Upper lobe of right lung (tissue), 1 donor: ENCODE measurements around the gene FBN1. TPM values are rescaled to one million over a fixed set of nuclear protein-coding genes. Genes with fewer than 3 reads are reported as not detected.

Experiments used
- ATAC-seq: fragments of 200-7000 bp; cut with Tn5 transposase; one replicate; pipeline ENCODE4 v1.9.1; 2020; ENCODE audit warnings: mild to moderate bottlenecking, moderate library complexity
- DNase-seq: peaks from one replicate; pipeline ENCODE4 v3.0.0-alpha.2; 2020
- H3K27ac ChIP-seq: fragments of 200-600 bp; one replicate; pipeline ENCODE4 v1.8.0; 2022
- H3K27me3 ChIP-seq: fragments of 200-600 bp; one replicate; pipeline ENCODE4 v1.8.0; 2022; ENCODE audit warnings: mild to moderate bottlenecking
- H3K36me3 ChIP-seq: fragments of 200-600 bp; one replicate; pipeline ENCODE4 v1.8.0; 2022
- H3K4me1 ChIP-seq: fragments of 200-600 bp; one replicate; pipeline ENCODE4 v1.8.0; 2022
- H3K4me3 ChIP-seq: fragments of 200-600 bp; one replicate; pipeline ENCODE4 v1.8.0; 2022; ENCODE audit warnings: mild to moderate bottlenecking
- H3K9me3 ChIP-seq: fragments of 200-600 bp; one replicate; pipeline ENCODE4 v1.8.0; 2022
- intact Hi-C: fragments of 100-400 bp; cut with DNase I; formaldehyde crosslinking; loops from one replicate; pipeline ENCODE4 v1.11.0; 2022
- total RNA-seq: library from RNA; stranded (reverse); fragmentation: NEBNext Ultra II Directional; extraction: Animal tissue kit (Norgen Biotek cat#: 25700); gene quantifications from one replicate; pipeline ENCODE4 v1.2.1, GENCODE V29; 2021
- TF ChIP-seq, protein P1 (sequence below): fragments of 200-600 bp; IDR thresholded peaks from one replicate; pipeline ENCODE4 v1.8.0; 2022; ENCODE audit warnings: antibody characterized with exemption
- donor health status: DM: no; HTN: yes; CAD: no; lungs with severe emphysema.

Gene FBN1
- total RNA-seq, 1 donor from 2014 or later, result 46.9 TPM

DNA sequence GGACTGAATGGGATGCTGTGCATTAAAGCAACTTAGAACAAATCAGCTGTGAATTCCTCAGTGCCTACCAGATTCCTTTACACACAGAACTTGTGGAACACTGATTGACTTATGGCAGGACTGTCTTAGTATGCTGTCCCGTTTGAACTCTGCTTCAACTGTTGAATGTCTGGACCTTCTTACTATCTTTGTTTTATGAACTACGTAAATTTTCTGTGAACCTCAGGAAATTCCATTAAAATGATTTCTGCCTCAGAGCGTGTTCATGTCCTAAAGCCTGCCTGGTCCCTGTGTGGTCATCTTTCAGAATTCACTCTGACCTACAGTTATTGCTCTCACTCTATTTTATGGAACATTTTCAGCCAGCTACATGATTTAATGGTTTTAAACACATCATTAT, 29.4 kb upstream of the FBN1 start:
- intact Hi-C loops, result no loop called here
- TF ChIP-seq, protein P1, sequence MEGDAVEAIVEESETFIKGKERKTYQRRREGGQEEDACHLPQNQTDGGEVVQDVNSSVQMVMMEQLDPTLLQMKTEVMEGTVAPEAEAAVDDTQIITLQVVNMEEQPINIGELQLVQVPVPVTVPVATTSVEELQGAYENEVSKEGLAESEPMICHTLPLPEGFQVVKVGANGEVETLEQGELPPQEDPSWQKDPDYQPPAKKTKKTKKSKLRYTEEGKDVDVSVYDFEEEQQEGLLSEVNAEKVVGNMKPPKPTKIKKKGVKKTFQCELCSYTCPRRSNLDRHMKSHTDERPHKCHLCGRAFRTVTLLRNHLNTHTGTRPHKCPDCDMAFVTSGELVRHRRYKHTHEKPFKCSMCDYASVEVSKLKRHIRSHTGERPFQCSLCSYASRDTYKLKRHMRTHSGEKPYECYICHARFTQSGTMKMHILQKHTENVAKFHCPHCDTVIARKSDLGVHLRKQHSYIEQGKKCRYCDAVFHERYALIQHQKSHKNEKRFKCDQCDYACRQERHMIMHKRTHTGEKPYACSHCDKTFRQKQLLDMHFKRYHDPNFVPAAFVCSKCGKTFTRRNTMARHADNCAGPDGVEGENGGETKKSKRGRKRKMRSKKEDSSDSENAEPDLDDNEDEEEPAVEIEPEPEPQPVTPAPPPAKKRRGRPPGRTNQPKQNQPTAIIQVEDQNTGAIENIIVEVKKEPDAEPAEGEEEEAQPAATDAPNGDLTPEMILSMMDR, result no peak
- ATAC-seq (no peak), DNase-seq (no peak)
- no peaks in the 10 kb centered on the region for H3K36me3 ChIP-seq
- H3K9me3 ChIP-seq, result no peaks in the 10 kb centered on the region
- H3K4me3 ChIP-seq, result no peak overlapping the region
- no peak overlapping the region for H3K27ac ChIP-seq
- H3K4me1 ChIP-seq, result no peaks in the 10 kb centered on the region
- no peaks in the 10 kb centered on the region for H3K27me3 ChIP-seq

DNA sequence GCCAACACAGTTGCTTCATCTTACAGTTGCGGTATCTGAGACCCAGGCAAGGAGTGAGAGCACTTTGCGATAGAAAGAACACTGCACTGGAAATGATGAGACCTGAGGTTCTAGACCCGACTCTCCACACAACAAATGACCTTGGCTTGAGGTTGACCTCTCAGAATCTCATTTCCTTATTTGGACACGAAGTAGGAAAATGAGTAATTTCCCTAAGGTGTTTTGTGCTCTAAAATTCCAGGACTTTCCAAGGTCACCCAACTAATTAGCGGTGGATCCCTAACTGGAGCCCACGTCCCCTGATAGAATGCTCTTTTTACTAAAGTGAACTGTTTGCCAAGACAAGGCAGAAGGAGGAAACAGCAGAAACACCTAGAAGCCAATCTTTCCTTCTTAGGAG, 26.7 kb upstream of the FBN1 start:
- H3K4me3 ChIP-seq, result no peak overlapping the region

DNA sequence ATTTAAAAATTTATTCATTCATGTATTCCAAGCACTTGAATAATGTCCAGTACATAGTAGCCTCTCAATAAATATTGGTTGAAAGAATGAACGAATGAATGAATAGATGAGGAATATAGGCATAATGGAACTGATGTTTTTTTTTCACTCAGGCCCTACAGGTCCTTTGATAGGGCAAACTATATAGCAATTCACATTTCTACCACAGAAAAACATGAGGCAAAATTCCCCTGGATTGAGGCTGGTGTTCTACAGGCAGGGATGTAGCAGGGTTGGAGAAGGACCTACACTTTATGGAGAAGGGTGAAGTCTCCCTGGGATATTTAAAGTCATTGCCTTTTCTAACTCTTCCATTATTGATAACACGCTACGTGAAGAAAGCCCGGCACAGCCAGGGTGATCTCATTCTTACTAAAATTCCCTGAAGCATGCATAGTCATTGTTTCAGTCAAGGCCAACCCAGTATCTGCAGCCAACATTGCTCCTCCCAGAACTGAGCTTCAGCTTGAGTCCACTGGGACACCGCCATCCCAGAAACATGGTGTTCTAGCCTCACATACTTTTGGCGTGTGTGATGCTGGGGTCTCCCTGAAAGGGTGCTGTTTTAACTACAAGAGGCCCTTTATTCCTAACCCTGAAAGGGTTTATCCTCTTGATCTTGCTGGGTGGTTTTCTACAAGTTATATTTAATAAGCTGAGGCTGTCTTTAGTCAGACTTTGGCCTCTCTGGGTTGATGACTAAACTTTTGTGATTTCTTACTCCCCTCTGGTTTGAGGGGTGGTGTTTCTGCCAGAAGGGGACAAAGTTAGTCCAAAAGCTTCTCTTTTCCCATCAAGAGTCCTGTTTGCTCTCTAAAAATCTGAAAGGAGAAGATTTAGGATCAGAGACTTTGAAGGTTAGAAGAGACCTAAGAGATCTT, 25.9 kb upstream of the FBN1 start:
- ATAC-seq (no peak), DNase-seq (no peak)
- intact Hi-C loops, result no loop called here
- H3K4me1 ChIP-seq, result no peaks in the 10 kb centered on the region
- no peaks in the 10 kb centered on the region for H3K27me3 ChIP-seq
- no peaks in the 10 kb centered on the region for H3K9me3 ChIP-seq
- H3K36me3 ChIP-seq, result no peaks in the 10 kb centered on the region
- H3K27ac ChIP-seq, result no peak overlapping the region
- TF ChIP-seq, protein P1, result no peak
- no peak overlapping the region for H3K4me3 ChIP-seq

More for the DNA sequence above, 26.7 kb upstream of the FBN1 start:
- no peaks in the 10 kb centered on the region for H3K4me1 ChIP-seq
- DNase-seq (no peak), ATAC-seq (no peak)
- TF ChIP-seq, protein P1, result no peak
- H3K27ac ChIP-seq, result no peak overlapping the region
- H3K27me3 ChIP-seq, result no peaks in the 10 kb centered on the region
- intact Hi-C loops, result no loop called here
- no peaks in the 10 kb centered on the region for H3K9me3 ChIP-seq
- H3K36me3 ChIP-seq, result no peaks in the 10 kb centered on the region

DNA sequence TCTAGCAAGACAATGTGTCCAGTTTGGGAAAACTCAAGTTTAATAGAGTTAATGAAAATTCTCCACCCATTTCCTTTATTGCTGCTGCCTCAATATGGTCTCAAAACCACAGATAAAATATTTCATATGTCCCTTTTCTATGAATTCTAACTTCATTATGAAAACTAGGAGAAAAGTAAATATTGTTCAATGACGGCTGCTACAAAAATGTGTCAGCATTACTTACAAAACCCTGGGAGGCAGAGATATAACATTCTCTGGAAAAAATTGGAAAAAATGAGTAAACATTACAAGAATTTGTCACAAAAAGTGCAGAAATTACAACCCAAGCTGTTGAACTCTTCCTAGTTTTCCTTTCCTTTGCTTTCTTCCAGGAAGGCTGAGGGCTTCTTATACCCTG, 22.2 kb upstream of the FBN1 start:
- Histone ChIP-seq H3K27me3 (no peaks in the 10 kb centered on the region), H3K4me1 (no peaks in the 10 kb centered on the region), H3K9me3 (no peaks in the 10 kb centered on the region), H3K27ac (no peak overlapping the region), H3K36me3 (no peaks in the 10 kb centered on the region), H3K4me3 (no peak overlapping the region)
- DNase-seq, result no peak
- TF ChIP-seq, protein P1, result no peak
- intact Hi-C loops, result no loop called here
- ATAC-seq, result no peak

DNA sequence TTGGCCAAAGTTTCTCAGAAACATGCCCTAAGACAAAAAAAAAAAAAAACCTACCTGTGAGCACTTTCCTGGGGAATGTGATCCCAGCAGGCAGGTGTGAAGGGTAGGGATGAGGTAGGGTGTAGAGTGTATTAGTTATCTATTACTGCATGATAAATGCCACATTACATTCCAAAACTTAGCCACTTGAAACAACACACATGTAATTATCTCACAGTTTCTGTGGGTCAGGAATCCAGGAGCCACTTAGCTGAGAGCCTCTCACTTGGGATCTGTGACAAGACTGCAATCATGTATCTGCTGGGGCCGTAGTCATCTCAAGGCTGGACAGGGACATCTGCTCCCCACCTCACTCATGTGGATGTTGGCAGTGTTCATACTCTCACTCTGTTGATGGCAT, 18.9 kb upstream of the FBN1 start:
- no peaks in the 10 kb centered on the region for H3K36me3 ChIP-seq
- intact Hi-C loops, result no loop called here
- no peak overlapping the region for H3K27ac ChIP-seq
- H3K4me1 ChIP-seq, result no peaks in the 10 kb centered on the region
- H3K27me3 ChIP-seq, result no peaks in the 10 kb centered on the region
- no peaks in the 10 kb centered on the region for H3K9me3 ChIP-seq
- ATAC-seq (no peak), DNase-seq (no peak)
- TF ChIP-seq, protein P1, result no peak
- no peak overlapping the region for H3K4me3 ChIP-seq
